ENCODE measurements around the gene CYP1B1. TPM values are rescaled to one million over a fixed set of nuclear protein-coding genes. Genes with fewer than 3 reads are reported as not detected.
"Not testable (repeated sequence)": the region's sequence is repeated elsewhere in the genome, so short reads cannot be mapped to it uniquely, and the experiment has no call there.

Gene CYP1B1
- total RNA-seq, 1 experiment from 2014 or later = 5.5 TPM

GRCh38 chr2:38082727-38083126 is 6.8 kb upstream of the CYP1B1 start:
- DNase-seq (ENCODE audit: low read depth); in situ Hi-C loops (cut with HindIII; ENCODE audit: low pct_unique_long_range_greater_than_20kb, low sequenced_read_pairs): not testable (repeated sequence)

GRCh38 chr2:38080346-38080745 is 4.4 kb upstream of the CYP1B1 start:
- DNase-seq (ENCODE audit: low read depth) = no peak
- in situ Hi-C loops (cut with HindIII; ENCODE audit: low pct_unique_long_range_greater_than_20kb, low sequenced_read_pairs) = no loop called here

GRCh38 chr2:38079116-38080052 is 3.4 kb upstream of the CYP1B1 start:
- in situ Hi-C loops (cut with HindIII; ENCODE audit: low pct_unique_long_range_greater_than_20kb, low sequenced_read_pairs) = no loop called here

DNA sequence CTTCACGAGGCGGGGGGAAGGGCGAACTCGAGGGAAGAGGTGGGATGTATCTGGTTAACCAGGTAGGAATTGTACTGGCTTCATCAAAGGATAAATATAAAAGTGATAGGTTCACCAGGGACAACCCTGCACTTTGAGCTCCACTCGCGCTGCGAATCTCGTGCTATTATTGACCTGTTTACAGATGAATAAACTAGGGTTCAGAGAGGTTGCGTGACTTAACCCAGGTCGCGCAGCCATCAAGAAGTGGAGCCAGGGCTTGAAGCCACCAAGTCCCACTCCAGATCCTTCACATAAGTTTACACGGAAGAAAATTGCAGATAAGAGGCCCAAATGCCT is 1.4 kb upstream of the CYP1B1 start:
- DNase-seq (ENCODE audit: low read depth) = no peak
- in situ Hi-C loops (cut with HindIII; ENCODE audit: low pct_unique_long_range_greater_than_20kb, low sequenced_read_pairs) = no loop called here

More at GRCh38 chr2:38079116-38080052, 3.4 kb upstream of the CYP1B1 start:
- no peak for DNase-seq (ENCODE audit: low read depth)

- DNase-seq (ENCODE audit: low read depth) = peak; percentile 95
- in situ Hi-C loops (cut with HindIII; ENCODE audit: low pct_unique_long_range_greater_than_20kb, low sequenced_read_pairs) = no loop called here
Measured at GRCh38 chr2:38076710-38077430, 919 bp upstream of the CYP1B1 start.

GRCh38 chr2:38076152-38076709 is 280 bp upstream of the CYP1B1 start:
- in situ Hi-C loops (cut with HindIII; ENCODE audit: low pct_unique_long_range_greater_than_20kb, low sequenced_read_pairs) = no loop called here
- DNase-seq (ENCODE audit: low read depth) = peak; percentile 96

DNA sequence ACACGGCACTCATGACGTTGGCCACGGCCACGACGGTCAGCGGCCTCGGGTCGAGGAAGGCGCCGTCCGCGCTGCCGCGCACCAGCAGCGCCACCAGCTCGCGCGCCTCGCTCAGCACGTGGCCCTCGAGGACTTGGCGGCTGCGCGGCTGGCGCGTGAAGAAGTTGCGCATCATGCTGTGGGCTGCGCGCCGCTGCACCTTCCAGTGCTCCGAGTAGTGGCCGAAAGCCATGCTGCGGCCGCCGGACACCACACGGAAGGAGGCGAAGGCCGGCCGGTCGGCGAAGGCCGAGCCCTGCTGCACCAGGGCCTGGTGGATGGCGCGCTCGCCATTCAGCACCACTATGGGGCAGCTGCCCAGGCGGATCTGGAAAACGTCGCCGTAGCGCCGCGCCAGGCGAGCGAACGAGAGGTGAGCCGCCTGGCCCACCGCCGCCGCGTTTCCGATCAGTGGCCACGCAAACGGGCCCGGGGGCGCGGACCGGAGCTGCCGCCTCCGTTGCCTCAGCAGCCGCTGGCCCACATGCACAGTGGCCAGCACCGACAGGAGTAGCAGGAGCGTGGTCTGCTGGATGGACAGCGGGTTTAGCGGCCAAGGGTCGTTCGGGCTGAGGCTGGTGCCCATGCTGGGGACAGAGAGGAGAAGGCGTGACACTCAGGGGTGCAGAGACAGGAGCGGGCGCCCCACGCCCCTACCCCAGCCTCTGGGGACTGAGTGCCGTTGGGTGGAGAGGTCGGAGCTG is 1.0 kb downstream of the CYP1B1 start:
- in situ Hi-C loops (cut with HindIII; ENCODE audit: low pct_unique_long_range_greater_than_20kb, low sequenced_read_pairs) = no loop called here
- DNase-seq (ENCODE audit: low read depth) = no peak

- DNase-seq (ENCODE audit: low read depth) = no peak
- in situ Hi-C loops (cut with HindIII; ENCODE audit: low pct_unique_long_range_greater_than_20kb, low sequenced_read_pairs) = no loop called here
Measured at GRCh38 chr2:38074058-38074763, 1.7 kb downstream of the CYP1B1 start.

GRCh38 chr2:38073211-38074057 is 2.5 kb downstream of the CYP1B1 start:
- in situ Hi-C loops (cut with HindIII; ENCODE audit: low pct_unique_long_range_greater_than_20kb, low sequenced_read_pairs) = no loop called here
- DNase-seq (ENCODE audit: low read depth) = no peak

DNA sequence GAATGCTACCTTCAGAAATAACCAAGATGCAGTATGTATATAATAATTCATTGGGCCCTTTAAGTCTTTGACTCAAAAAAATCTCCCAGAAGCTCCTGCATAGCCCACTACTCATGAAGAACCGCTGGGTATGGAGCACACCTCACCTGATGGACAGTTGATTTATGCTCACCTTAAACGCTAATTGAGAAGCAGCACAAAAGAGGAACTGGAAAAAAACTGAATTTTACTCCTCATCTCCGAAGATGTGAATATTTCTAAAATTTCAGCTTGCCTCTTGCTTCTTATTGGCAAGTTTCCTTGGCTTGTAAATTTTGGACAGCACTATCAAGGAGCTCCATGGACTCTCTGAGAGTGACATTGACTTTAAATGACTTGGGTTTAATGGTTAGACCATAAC is 5.5 kb downstream of the CYP1B1 start:
- in situ Hi-C loops (cut with HindIII; ENCODE audit: low pct_unique_long_range_greater_than_20kb, low sequenced_read_pairs) = no loop called here
- no peak for DNase-seq (ENCODE audit: low read depth)

GRCh38 chr2:38068234-38068633 is 7.7 kb downstream of the CYP1B1 start:
- DNase-seq (ENCODE audit: low read depth) = no peak
- in situ Hi-C loops (cut with HindIII; ENCODE audit: low pct_unique_long_range_greater_than_20kb, low sequenced_read_pairs) = no loop called here

DNA sequence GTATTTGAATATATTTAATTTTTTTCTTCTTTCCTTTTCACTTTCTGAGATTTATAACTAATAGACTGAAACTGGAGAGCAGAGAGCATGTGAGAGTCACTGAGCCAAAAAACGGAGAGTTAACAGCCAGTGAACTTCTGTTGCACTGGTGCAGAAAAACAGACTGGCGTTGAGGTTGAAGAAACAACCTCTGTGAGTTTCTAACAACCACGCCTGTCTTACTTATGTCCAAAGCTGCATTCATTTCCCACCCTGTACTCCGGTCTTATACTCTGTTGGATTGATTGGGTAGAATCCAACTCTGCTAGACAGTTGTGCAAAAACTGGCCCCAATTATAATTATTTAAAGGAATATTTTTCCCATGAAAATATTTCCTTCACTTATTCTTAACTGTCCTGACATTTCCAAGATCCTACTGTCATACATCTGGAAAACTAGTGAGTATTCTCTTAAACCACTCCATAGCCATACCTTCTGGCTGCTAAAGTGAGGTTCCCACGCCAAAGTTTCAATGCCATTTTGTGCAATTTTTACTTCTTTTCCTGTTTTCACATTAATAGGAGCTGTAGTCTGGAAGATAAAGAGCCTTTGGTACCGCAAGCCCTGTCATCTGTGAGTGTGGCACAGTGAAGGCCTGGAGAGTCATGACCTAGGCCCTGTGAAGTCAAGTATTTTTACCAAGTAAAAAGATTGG is 9.4 kb downstream of the CYP1B1 start:
- no peak for DNase-seq (ENCODE audit: low read depth)
- in situ Hi-C loops (cut with HindIII; ENCODE audit: low pct_unique_long_range_greater_than_20kb, low sequenced_read_pairs) = no loop called here

- no peak for DNase-seq (ENCODE audit: low read depth)
Measured at GRCh38 chr2:38065502-38066135, 10.3 kb downstream of the CYP1B1 start.

GRCh38 chr2:38064801-38065501 is 11.0 kb downstream of the CYP1B1 start:
- in situ Hi-C loops (cut with HindIII; ENCODE audit: low pct_unique_long_range_greater_than_20kb, low sequenced_read_pairs) = no loop called here
- no peak for DNase-seq (ENCODE audit: low read depth)

More at GRCh38 chr2:38065502-38066135, 10.3 kb downstream of the CYP1B1 start:
- in situ Hi-C loops (cut with HindIII; ENCODE audit: low pct_unique_long_range_greater_than_20kb, low sequenced_read_pairs) = no loop called here

- no peak for DNase-seq (ENCODE audit: low read depth)
- in situ Hi-C loops (cut with HindIII; ENCODE audit: low pct_unique_long_range_greater_than_20kb, low sequenced_read_pairs) = no loop called here
Measured at GRCh38 chr2:38060236-38061018, 15.5 kb downstream of the CYP1B1 start.
